ENCODE results near the gene SLC6A19.

The SLC6A19 gene

DNA sequence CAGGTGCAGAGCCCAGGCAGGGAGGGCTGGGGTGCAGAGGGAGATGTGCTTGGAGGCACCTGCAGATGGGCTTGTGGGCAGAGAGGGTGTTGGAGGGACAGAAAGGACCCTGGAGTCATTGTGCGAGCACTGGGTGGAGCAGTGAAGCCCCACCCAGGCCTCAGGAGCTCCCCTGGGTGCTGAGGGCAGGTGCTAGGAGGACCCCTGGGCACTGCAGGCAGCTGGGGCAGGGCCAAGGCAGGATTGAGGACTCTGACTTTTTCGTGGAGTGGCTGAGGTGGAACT is 13.5 kb downstream of the SLC6A19 start:
- no peak for DNase-seq
- no peaks in the 10 kb centered on the region for H3K9me3 ChIP-seq
- TF ChIP-seq, protein P1, sequence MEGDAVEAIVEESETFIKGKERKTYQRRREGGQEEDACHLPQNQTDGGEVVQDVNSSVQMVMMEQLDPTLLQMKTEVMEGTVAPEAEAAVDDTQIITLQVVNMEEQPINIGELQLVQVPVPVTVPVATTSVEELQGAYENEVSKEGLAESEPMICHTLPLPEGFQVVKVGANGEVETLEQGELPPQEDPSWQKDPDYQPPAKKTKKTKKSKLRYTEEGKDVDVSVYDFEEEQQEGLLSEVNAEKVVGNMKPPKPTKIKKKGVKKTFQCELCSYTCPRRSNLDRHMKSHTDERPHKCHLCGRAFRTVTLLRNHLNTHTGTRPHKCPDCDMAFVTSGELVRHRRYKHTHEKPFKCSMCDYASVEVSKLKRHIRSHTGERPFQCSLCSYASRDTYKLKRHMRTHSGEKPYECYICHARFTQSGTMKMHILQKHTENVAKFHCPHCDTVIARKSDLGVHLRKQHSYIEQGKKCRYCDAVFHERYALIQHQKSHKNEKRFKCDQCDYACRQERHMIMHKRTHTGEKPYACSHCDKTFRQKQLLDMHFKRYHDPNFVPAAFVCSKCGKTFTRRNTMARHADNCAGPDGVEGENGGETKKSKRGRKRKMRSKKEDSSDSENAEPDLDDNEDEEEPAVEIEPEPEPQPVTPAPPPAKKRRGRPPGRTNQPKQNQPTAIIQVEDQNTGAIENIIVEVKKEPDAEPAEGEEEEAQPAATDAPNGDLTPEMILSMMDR (IDR thresholded peaks at IDR 0.05; ENCODE audit: low read depth, low read length) = no peak
- no peaks in the 10 kb centered on the region for H3K4me1 ChIP-seq
- H3K4me3 ChIP-seq (ENCODE audit: low read depth, low read length) = no peak overlapping the region
- no peaks in the 10 kb centered on the region for H3K36me3 ChIP-seq
- no peaks in the 10 kb centered on the region for H3K27me3 ChIP-seq

DNA sequence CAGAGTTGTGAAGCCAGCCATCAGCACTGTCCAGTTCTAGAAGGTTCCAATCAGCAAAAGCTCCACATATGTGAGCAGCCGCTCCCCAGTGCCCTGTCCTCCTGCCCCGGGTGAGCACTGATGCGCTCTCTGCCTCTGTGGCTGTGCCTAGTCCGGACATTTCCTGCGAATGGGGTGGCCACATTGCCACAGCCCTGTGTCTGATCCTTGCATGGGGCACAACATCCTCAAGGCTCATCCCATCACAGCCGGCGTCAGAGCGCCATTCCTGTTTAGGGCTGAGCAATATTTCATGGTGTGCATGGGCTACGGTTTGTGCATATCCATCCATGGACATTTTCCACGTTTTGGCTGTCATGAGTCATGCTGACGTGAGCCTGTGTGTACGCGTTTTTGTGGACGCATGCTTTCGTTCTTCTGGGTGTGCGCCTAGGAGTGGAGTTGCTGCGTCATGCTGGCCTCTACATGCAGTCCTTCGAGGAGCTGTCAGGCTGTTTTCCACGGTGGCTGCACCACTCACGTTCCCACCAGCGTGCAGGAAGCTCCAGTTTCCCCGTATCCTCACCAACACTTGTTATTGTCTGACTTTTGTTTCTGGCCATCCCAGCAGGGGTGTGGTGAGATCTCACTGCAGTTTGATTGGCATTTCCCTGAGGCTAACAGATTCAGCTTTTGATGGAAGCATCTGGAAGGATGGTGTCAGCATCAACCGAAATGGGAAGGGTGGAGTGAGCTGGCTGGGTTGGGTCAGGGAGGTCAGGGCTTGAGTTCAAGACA is 14.1 kb downstream of the SLC6A19 start:
- DNase-seq = no peak
- H3K9me3 ChIP-seq = no peaks in the 10 kb centered on the region
- H3K4me3 ChIP-seq (ENCODE audit: low read depth, low read length) = no peak overlapping the region
- H3K36me3 ChIP-seq = no peaks in the 10 kb centered on the region
- no peaks in the 10 kb centered on the region for H3K27me3 ChIP-seq
- no peaks in the 10 kb centered on the region for H3K4me1 ChIP-seq
- TF ChIP-seq, protein P1 (IDR thresholded peaks at IDR 0.05; ENCODE audit: low read depth, low read length) = no peak

DNA sequence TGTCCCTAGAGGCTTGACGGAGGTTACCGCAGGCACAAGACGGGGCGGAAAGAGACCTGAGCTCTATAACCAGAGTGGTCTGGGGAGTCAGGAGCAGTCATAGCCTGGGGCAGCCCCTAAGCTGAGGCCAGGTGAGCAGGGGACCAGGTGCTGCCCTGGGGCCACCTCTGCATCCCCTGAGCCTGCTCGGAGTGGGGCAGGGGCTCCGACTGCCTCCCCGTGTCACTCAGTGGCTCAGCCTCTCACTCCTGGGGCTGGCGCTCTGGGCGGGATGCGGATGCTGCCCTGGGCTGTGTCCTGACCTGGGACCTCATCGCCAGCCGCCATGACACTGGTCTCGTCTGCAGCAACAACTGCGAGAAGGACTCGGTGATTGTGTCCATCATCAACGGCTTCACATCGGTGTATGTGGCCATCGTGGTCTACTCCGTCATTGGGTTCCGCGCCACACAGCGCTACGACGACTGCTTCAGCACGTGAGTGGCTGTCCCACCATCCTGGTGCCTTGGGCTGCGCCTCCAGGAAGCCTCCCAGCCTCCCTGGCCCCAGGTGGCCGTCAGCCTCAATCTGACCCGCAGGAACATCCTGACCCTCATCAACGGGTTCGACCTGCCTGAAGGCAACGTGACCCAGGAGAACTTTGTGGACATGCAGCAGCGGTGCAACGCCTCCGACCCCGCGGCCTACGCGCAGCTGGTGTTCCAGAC is 15.0 kb downstream of the SLC6A19 start:
- Histone ChIP-seq H3K9me3 (no peaks in the 10 kb centered on the region), H3K4me3 (ENCODE audit: low read depth, low read length) (no peak overlapping the region), H3K36me3 (no peaks in the 10 kb centered on the region), H3K27me3 (no peaks in the 10 kb centered on the region), H3K4me1 (no peaks in the 10 kb centered on the region)
- no peak for DNase-seq
- TF ChIP-seq, protein P1 (IDR thresholded peaks at IDR 0.05; ENCODE audit: low read depth, low read length) = no peak

DNA sequence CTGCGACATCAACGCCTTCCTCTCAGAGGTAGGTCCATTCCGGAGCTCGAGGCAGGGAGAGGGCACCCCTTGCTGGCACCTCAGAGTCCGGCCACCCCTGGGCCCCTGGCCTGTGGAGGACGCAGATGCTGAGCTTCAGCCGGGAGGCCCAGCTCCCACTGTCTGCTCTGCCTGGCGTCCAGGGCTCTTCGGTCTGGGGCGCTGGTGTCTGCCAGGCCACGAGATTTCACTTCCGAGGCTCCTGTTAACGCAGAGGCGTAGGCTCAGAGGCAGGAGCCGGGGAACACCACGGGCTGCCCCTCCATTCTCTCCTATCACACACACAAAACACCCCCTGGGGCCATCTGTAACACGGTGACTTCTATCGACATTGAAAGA is 15.5 kb downstream of the SLC6A19 start:
- H3K27me3 ChIP-seq = no peaks in the 10 kb centered on the region
- TF ChIP-seq, protein P1 (IDR thresholded peaks at IDR 0.05; ENCODE audit: low read depth, low read length) = no peak
- DNase-seq = no peak
- H3K4me3 ChIP-seq (ENCODE audit: low read depth, low read length) = no peak overlapping the region
- no peaks in the 10 kb centered on the region for H3K4me1 ChIP-seq
- H3K36me3 ChIP-seq = no peaks in the 10 kb centered on the region
- no peaks in the 10 kb centered on the region for H3K9me3 ChIP-seq

DNA sequence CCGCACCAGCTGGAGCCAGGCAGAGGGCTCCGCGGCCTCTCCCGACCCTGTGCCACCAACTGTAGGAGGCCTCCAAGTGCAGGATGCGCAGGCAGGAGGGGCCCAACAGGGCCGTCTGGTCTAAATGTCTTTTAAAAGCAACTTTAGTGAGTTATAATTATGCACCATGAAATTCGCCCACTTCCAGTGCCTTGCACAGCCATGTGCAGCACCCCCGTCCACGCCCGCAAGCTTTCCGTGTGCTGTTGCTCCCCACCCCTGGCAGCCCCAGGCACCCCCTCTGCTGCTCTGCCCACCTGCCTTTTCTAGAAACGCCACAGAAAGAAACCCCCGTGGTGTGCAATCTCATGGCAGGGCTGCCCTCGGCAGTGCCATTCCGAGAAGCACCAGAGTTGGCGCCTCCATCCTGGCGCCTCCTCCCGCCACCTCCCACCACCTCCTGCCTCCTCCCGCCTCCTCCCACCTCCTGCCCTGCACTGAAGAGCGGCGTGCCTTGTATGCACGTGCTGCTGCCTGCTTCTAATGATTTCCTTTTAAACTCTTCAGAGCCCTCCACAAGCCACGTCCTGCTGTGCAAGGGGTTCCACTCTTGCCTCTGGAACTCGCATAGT is 16.3 kb downstream of the SLC6A19 start:
- TF ChIP-seq, protein P1 (IDR thresholded peaks at IDR 0.05; ENCODE audit: low read depth, low read length) = no peak
- no peaks in the 10 kb centered on the region for H3K36me3 ChIP-seq
- no peak for DNase-seq
- H3K4me1 ChIP-seq = no peaks in the 10 kb centered on the region
- H3K27me3 ChIP-seq = no peaks in the 10 kb centered on the region
- no peak overlapping the region for H3K4me3 ChIP-seq (ENCODE audit: low read depth, low read length)
- no peaks in the 10 kb centered on the region for H3K9me3 ChIP-seq
